Activated CD4-positive, alpha-beta T cell treated with anti-CD3 and anti-CD28 coated beads, Interleukin-2, amount 50 U/mL, for 24 hours (primary cell): Measurements from ENCODE around the gene RYR3.

Experiments used
- DNase-seq, 2 donors: peaks; one replicate each; pipeline ENCODE4 v3.0.0-alpha.2; 2020; ENCODE audit warnings: low read depth in 1 of 2, low spot score in 1 of 2

RYR3 gene

DNA sequence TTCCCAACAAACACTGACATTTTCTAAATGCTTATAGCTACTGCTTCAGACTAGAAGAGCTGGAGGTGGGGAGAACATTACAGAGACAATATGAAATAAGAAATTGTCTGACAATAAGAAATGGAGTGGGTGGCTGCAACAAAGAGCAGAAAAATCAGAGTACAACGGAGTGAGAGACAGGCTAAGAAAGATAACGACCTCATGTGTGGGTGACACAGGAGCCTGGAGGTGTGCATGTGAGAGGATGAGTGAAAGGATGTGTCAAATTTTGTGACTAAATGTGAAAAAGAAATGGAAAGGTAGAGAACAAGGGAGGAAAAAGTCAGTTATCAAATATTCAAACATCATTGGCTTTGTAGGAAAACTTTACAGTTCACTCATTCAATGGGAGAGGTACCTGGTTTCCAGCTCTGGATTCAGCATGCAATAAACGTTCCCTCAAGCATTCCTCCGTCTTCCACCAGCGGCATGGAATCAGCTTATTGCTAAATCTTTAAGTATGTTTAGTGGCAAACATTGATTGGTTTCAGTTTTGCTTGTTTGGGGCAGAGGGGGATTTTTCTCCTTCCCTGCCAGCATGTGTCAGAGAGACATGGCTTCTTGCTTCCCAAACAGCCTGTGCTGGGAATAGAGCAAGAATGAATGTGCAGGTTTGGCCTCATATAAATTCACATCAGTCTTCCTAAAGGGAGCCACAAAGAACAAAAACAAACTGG lies 553.8 kb downstream of the RYR3 start:
- DNase-seq = no peak

DNA sequence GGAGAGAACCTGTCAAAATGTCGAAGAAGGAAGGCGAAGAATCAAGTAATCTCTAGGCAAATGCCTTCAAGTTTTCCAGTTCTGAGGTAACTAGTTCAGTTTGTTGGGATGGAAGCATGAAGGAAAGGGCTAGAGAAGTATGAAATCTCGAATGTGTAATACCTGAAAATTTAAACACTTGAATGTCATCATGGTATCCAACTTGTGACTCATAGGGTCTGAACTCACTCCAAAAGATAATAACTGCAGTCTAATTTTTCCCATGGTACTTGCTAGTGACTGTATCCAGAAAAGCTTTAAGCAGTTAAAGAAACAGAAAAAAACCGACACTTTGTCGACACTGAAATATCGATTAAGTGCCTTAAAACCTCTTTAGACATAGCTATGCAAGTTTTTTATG lies 554.6 kb downstream of the RYR3 start:
- DNase-seq = no peak

GRCh38 chr15:33866101-33866737 lies 555.5 kb downstream of the RYR3 start:
- DNase-seq = no peak

DNA sequence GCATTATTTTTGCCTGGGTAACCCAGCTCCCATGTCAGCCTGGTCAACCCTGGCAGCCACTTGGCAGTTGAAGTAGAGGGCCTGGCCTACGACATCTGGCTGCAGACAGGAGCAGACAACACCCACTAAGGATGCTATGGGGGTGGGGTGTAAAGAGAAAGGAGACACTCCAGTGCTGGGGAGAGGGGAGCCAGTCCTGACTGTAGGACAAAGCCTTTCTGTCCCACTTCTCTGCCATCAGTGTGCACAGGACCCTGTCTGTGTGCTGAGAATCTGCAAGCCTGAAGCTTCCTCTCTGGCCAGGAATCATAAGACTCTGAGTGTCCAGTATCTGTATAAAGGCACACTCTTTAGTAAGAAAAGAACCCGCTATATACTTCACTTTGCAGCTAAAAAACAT lies 561.2 kb downstream of the RYR3 start:
- no peak for DNase-seq

DNA sequence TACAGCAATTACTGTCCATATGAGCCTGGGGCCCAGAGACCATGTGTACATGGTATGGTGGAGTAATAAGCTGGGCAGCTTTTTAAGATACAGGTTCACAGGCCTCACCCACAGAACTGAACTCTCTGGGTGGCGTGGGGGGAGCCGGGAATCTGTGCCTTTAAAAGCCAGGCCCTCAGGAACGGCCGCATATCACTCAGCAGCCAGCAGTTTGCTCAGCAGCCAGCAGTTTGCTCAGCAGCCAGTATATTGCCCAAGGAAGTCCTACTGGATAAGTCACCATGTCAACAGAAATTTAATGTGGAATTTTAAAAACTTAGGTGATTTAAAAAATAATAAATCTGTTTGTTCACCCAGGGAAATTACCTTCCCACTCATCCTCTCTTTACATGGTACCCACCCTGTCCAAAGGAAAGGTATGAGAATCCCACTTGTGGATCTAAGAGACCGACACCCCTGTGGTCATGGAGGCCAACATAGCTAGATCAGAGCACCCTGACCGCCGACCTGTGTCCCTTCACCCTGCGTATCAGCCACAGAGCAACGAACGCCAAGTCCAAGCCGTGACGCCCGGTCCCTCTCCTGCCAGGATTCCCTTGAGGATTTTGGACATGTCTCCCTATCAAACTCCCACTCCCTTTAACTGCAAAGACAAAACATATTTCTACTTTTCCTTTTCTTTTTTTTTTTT lies 561.8 kb downstream of the RYR3 start:
- no peak for DNase-seq

- DNase-seq = no peak
Measured at GRCh38 chr15:33874156-33874555, 563.4 kb downstream of the RYR3 start.

DNA sequence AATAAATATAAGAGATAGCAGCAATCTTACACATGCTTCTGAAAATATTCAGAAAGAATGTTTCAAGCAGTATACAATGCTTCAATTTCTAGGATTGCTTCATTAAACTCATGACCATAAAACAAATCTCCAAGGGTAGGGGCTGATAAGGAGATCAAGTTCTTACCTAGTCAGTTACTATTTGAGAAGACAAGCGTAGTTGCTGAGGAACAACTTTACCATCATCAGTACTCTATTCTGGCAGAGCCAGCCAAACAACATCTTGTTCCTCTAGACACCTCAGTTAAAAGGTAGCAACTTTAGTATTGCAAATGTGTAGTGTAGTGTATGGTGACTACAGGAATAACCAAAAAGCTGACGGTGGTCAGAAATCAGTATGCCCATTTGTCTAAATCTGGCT lies 572.2 kb downstream of the RYR3 start:
- no peak for DNase-seq

- DNase-seq = no peak
Measured at GRCh38 chr15:33888176-33888575, 577.4 kb downstream of the RYR3 start.

- DNase-seq = no peak
Measured at GRCh38 chr15:33894193-33894592, 583.4 kb downstream of the RYR3 start.

GRCh38 chr15:33902043-33902442 lies 591.3 kb downstream of the RYR3 start:
- DNase-seq = no peak

GRCh38 chr15:33903661-33904060 lies 592.9 kb downstream of the RYR3 start:
- no peak for DNase-seq

GRCh38 chr15:33907326-33907725 lies 596.6 kb downstream of the RYR3 start:
- no peak for DNase-seq

- DNase-seq = no peak
Measured at GRCh38 chr15:33908406-33908805, 597.6 kb downstream of the RYR3 start.

DNA sequence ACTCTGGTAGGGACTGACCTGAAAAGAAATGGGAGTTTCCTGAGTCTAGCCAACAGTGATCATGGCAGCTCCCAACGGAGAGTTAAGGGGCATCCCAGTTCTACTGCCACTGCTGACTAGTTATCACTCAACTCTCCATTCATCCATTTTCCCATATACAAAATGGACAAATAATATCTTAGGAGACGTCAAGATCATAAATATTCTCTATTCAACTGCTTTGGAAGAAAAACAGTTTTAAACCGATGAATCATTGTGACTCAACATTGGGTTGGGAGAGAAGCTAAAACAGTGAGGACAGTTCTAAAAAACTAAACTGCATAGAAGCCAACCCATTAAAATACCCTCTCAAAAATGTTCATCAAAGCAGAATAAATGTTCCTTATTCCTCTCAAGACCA lies 600.0 kb downstream of the RYR3 start:
- DNase-seq = no peak

- DNase-seq = no peak
Measured at GRCh38 chr15:33912326-33912725, 601.6 kb downstream of the RYR3 start.

- no peak for DNase-seq
Measured at GRCh38 chr15:33913459-33913858, 602.7 kb downstream of the RYR3 start.
